ENCODE measurements around the gene CORO7. TPM values are rescaled to one million over a fixed set of nuclear protein-coding genes. Genes with fewer than 3 reads are reported as not detected.
"Not testable (repeated sequence)": the region's sequence is repeated elsewhere in the genome, so short reads cannot be mapped to it uniquely, and the experiment has no call there.

The CORO7 gene
- total RNA-seq, 1 experiment from 2014 or later, result 10.6 TPM

DNA sequence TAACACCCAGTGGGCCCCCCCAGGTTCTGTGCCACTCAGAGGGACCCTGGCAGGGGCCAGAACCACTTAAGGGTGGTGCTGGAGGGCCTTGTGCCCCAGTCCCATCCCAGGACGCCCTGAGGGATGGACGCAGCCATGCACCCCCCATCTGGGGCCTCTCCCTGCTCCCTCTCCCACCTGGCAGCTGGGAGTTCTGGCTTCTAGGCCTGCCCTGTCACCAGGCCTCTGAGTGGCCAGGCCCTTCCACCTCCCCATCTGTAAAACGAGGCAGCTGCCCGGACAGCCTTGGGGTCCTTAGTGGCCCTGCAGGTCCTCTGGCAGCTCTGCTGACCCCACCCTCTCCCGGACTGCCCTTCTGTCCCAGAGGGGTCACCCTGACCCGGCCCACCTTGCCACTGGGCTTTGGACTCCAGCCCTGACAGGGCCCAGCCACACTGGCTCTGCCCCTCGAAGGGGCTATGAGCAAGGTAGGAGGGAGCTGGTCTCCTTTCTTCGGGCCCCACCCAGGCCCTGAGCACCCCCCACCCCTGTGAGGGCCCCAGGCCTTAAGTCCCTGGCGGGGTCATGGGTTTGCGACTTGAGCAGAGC is 77.6 kb downstream of the CORO7 start:
- no peak for DNase-seq (ENCODE audit: low spot score)

DNA sequence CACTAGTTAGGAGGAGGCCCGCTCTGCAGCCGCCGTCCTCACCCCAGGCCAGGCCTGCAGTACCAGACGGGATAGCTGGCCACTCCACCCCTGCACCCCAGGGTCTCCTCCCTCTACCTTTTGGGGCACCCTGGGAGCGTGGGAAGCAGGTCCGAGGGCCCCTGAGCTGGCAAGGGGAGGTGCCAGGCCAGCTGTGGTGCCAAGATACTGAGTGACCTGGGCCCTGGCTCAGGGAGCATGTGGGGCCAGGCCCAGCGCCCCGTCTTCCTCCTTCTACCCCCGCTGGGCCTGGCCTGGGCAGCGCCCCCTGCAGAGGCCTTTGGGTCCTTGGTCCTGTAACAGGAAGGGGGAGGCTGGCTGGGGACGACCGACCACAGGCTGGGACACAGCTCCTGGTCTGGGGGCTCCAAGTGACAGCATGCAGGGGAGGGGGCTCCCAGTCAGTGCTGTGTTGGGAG is 78.2 kb downstream of the CORO7 start:
- no peak for DNase-seq (ENCODE audit: low spot score)

DNA sequence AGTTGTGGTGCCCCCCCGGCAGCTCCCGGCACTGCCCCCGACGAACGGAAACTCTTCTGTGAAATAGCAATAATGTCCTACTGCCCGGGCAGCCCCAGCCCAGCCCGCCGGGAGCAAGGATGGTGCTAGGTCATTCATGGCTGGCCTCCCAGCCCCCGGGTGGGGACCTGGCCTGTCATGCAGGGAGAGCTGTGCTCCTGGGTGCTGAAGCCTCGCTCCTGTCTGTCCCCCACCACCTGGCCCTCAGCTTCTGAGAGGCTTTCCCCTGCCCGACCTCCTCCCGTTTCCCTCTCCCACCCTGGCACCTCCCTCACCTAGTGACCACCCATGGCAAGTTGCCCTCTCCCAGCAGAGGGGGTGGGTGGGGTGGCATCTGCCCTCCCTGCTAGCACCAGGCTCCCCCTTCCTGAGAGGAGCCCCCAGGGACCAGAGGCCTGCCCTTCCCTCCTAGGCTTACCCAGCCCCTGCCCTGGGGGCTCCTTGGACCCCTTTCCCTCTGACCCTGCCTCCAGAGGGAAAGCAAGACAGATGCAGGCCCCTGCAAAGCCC is 78.8 kb downstream of the CORO7 start:
- no peak for DNase-seq (ENCODE audit: low spot score)

DNA sequence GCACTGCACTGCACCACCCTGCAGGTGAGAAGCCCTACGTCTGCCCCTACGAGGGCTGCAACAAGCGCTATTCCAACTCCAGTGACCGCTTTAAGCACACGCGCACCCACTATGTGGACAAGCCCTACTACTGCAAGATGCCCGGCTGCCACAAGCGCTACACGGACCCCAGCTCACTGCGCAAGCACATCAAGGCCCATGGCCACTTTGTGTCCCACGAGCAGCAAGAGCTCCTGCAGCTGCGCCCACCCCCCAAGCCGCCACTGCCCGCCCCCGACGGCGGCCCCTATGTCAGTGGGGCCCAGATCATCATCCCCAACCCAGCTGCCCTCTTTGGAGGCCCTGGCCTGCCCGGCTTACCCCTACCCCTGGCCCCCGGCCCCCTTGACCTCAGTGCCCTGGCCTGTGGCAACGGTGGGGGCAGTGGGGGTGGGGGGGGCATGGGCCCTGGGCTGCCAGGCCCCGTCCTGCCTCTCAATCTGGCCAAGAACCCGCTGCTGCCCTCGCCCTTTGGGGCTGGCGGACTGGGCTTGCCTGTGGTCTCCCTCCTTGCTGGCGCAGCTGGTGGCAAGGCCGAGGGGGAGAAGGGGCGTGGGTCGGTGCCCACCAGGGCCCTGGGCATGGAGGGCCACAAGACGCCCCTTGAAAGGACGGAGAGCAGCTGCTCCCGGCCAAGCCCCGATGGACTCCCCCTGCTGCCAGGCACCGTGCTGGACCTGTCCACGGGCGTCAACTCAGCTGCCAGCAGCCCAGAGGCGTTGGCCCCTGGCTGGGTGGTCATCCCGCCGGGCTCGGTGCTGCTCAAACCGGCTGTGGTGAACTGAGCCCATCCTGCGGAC is 79.5 kb downstream of the CORO7 start:
- DNase-seq (ENCODE audit: low spot score), result no peak

DNA sequence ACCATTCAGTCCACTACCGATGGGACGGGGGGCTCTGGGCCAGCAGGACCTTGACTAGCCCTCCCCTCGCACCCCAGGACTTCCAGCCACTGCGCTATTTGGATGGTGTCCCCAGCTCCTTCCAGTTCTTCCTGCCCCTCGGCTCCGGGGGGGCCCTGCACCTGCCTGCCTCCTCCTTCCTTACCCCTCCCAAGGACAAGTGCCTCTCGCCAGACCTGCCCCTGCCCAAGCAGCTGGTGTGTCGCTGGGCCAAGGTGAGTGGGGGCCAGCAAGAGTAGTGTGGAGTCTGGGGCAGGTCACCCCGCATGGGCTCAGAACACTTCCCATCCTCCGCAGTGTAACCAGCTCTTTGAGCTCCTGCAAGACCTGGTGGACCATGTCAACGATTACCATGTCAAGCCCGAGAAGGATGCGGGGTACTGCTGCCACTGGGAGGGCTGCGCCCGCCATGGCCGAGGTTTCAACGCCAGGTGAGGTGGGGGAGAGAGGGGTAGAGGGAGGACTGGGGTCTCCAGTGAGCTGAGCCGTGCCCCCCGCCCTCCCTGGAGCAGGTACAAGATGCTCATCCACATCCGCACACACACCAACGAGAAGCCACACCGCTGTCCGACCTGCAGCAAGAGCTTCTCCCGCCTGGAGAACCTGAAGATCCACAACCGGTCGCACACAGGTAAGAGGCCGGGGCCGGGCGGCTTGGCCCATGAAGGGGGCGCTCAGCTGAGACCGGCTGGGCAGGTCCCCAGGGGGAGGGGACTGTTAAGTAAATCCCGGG is 81.5 kb downstream of the CORO7 start:
- no peak for DNase-seq (ENCODE audit: low spot score)

DNA sequence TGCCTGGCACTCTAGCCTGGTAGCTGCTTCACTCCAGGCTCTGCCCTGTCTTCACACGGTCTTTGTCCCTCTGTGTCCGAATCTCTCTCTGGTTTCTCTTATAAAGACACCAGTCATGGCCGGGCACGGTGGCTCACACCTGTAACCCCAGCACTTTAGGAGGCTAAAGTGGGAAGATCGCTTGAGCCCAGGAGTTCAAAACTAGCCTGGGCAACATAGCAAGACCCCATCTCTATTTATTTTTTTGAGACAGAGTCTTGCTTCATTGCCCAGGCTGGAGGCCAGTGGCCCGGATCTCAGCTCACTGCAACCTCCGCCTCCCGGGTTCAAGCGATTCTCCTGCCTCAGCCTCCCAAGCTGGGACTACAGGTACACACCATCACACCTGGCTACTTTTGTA is 82.7 kb downstream of the CORO7 start:
- not testable (repeated sequence) for DNase-seq (ENCODE audit: low spot score)

DNA sequence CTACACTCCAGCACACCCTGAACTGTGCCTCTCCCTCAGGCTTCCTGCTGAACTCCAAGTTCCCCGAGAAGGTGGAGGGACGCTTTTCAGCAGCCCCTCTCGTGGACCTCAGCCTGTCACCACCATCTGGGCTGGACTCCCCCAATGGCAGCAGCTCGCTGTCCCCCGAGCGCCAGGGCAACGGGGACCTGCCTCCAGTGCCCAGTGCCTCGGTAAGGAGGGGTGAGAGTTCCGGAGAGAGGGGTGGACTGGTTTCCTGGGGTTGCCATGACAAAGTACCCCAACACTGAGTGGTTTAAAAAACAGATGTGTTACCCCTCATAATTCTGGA is 83.1 kb downstream of the CORO7 start:
- DNase-seq (ENCODE audit: low spot score), result no peak

DNA sequence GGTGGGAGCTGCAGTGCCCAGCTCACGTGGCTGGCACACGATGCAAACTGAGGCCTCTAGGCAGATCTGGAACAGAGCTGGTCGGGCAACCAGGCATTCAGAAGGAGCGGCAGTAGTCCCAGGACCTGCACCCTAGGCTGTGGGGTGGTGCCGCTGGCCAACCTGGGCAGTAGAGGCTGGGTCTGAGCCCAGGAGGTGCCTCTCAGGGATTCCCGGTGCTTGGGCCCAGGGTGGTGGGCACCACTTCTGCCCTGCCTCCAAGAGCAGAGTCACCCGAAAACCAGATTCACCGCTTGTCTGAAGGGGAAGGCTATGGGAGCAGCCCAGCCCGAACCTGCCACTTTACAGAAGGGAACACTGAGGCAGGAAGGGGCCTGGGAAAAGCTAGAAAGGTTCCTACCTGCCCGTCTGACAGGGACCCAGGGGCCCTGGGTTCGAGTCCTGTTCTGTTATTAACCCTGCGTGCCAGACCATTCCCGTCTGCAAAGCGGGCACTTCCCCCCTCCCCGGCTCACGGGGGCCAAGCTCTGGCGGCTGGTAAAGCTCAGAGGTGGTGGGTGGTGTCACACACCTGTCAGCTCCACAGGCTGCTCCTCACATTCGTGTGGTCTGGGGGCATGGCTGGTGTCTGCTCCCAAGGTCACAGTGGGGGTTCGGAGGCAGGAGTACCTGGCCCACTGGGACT is 83.6 kb downstream of the CORO7 start:
- no peak for DNase-seq (ENCODE audit: low spot score)

DNA sequence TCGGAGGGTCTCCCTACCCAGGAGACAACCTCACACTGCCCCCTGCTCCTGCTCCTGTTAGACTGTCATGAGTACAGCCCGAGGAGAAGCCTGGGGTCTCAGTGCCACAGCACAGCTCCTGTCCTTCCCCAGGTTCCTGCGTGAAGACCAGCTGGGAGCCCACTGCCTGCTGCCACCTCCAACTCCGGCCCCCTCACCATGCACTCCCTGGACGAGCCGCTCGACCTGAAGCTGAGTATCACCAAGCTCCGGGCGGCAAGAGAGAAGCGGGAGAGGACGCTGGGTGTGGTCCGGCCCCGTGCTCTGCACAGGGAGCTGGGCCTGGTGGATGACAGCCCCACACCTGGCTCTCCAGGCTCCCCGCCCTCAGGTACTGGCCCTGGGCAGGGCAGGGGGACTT is 84.3 kb downstream of the CORO7 start:
- DNase-seq (ENCODE audit: low spot score), result no peak

DNA sequence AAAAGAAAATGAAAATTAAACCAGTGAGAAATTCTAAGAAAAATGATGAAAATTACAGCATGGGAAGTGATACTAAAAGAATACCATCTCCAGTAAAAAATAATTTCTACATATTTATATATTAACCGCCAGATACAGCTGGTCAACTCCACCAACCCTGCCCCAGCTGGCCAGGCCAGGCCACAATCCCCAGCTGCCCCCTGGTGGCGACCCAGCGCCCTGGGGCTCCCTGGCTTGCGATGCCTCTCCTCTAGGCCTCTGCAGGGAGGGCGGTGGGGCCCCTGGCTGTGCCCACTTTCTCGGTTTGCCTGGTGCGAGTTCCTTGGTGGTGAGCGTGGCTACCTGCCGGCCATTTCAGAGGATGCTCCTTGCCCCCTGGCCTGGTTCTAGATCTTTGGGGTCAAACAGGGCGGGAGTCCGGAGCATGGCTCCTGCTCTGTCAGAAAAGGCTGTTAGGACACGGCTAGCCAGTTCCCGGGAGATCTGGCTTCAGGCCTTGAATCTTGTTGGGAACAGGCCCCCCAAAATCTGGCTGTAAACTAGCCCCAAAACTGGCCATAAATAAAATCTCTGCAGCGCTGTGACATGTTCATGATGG is 86.0 kb downstream of the CORO7 start:
- DNase-seq (ENCODE audit: low spot score), result no peak

DNA sequence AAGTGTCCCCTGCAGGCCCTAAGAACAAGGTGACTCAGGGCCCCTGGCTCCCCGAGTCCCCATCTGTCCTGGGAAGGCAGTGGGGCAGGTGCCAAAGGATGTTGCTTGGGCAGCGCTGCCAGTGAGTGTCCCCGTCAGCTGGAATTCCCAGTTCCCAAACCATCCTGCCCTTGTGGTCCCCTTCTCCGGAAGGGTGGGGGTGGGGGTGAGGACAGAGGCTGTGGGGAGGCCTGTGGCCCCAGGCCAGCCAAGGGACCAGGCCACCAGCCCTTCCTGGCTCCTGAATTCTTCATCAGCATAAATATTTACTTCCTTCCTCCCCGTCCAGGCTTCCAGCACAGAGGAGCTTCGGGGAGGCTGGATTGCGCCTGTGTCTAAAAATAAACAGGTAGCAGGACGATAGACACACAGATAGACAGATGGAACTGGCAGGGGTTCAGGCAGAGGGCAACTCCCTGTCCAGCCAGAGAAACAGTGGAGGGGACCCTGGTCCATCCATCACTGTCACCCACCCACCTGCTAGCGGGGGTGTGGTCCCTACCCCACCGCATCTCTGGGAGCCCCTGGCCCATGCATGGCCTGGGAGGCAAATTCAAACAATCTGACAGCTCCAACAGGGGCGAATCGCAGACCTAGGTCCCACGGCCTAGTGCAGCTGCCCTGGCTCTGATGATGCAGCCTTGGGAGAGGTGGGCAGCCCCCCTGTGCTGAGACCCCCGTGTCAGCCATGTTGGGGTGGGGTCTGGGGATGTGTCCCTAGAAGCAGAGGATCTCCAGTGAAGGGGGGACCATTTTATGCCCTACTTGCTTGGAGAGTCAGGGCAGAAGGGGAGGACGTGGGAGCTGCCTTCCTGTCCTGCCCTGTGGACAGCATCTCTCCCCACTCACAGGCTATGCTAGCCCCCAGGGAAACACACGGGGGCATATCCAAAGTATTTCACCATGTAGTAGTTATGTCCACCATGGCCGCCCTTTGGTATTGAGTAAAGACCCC is 87.3 kb downstream of the CORO7 start:
- no peak for DNase-seq (ENCODE audit: low spot score)

DNA sequence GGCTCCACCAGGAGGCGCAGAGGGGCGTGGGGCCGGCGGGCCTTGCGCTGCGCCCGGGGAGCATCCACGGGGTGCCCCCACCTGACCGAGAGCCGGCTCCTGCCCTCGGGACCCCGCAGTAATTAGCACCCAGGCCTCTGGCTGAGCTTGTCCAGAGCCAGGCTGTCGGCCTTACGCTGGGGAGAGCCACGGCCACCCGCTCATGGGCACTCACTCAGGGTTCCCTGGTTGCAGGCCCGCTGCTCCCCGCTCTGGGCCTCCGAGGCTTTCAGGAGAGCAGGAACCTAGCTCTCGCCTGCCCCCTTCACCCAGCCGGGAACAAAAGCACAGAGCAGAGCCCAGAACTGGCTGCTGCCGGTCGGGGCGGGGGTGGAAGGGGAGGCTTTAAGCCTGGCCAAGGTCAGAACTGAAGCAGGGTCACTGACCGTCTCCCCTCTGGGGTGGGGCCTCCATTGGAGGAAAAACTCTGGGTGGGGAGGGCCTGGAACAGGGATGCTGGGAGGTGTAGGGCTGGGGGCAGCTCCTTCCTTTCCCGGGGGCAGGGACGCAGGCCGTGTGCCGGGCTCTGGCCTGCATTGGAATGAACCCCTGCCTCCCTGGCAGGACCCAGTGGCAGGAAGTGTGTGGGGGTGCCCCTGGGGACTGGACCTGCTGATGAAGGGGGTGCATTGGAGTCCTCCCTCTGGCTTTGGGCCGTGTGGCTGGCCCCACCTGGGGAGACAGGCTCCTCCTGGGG is 88.2 kb downstream of the CORO7 start:
- no peak for DNase-seq (ENCODE audit: low spot score)

DNA sequence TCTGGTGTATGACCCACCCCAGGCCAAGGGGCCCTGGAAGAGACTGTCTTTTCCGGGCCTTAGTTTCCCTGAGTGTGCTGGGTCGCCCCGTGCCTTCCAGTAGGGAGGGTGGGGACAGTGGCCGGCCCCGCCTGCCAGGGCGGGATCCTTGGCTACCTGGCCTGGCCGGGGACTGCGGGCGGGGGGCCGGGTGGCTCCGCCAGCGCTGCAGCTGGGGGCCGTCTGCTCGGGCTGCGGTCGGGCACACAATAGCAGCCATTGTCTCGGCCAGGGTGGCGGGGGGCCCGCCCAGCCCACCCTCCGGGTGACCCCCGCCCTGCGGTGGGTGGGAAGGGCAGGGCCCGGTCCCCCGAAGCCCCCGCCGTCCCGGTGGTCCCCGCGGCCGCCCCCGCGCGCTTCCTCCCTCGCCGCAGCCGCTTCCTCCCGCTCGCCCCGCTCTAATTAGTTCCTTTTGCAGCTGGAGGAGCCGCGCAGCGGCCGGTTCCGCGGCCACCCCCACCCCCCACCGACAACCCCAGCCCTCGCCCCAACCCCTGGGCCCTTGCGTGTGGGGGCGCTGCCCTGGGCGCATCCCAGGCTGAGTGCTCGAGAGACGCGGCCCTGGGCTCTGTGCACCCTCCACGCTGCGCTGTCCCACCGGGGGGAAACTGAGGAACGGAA is 88.9 kb downstream of the CORO7 start:
- no peak for DNase-seq (ENCODE audit: low spot score)

DNA sequence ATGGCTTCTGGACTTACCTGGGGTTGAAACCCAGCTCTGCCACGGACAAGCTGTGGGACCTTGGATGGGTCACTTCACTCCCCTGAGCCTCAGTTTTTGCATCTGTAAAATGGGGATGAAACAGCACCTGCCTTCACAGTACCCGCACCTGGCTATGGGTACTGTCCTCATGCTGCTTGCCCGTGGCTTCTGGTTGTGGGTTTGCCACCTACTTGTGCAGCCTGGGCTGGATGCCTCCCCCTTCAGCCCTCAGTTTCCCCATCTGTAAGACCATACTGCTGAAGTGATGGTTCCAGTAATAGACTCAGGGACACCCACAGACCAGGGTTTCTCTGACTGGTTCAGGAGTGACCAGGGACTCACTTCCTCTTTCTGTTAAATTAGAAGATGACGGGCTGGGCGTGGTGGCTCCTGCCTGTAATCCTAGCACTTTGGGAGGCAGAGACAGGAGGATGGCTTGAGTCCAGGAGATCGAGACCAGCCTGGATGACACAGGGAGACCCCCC is 91.1 kb downstream of the CORO7 start:
- DNase-seq (ENCODE audit: low spot score), result no peak

DNA sequence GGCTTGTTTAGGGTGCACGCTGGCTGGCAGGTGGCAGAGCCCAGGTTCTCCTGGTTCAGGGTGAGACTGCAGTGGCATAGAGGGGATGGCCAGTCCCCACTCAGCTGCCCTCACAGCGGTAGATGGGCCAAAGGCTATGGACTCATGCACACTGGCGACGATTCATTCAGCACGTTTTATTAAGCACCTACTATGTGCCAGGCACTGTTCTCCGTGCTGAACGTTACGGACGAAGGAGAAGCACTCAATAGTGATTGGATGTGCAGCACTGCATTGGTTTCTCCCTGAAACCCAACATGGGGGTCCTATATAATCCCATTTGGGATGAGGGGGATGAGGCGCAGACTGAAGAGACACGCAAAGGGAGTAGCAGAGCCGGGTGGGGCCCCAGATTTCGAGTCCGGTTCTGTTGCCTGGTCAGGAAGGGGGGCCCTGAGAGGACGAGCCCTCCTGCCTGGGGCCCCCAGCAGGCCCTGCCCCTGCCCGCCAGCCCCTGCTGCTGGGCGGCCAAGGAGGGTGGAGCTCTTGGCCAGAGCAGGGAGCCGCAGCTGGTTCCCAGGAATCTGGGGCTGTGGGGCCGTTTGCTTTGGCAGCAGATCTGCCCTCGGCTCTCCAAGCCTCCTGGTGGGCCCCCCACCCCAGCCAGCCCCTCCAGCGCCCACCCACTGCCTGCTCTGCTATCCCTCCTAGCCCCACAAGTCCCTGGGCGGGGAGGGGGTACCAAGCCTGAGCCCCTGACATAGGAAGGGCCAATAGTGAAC is 91.7 kb downstream of the CORO7 start:
- DNase-seq (ENCODE audit: low spot score), result no peak

DNA sequence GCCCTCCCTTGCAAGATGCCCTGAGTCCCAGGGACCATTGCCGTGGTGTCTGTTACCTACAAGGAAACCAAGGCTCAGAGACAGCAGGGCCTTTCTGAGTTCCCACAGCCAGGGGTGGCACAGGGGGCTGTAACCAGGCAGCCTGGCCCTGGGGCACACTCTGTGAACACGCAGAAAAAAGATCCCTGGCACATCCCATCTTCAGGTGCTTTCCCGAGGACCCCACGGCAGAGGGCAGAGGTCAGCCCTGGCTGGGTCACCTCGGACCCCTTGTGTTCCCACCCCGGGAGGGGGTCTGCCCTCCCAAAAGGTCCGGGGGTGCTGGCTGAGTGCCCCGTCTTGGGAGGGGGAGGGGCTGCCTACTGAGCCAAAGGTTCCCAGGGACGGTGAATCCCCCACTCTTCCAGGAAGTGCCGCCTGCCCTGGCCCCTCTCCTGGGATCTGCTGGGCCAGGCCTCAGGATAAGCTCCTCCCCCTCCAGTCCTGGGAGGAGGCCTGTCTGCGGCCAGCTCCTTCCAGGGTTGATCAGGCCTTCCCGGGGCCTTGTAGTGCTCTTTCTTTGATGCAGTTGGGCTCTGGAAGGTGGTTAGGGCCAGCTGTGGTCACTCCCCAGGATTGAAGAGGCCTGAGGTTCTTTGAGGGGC is 92.4 kb downstream of the CORO7 start:
- DNase-seq (ENCODE audit: low spot score), result no peak

DNA sequence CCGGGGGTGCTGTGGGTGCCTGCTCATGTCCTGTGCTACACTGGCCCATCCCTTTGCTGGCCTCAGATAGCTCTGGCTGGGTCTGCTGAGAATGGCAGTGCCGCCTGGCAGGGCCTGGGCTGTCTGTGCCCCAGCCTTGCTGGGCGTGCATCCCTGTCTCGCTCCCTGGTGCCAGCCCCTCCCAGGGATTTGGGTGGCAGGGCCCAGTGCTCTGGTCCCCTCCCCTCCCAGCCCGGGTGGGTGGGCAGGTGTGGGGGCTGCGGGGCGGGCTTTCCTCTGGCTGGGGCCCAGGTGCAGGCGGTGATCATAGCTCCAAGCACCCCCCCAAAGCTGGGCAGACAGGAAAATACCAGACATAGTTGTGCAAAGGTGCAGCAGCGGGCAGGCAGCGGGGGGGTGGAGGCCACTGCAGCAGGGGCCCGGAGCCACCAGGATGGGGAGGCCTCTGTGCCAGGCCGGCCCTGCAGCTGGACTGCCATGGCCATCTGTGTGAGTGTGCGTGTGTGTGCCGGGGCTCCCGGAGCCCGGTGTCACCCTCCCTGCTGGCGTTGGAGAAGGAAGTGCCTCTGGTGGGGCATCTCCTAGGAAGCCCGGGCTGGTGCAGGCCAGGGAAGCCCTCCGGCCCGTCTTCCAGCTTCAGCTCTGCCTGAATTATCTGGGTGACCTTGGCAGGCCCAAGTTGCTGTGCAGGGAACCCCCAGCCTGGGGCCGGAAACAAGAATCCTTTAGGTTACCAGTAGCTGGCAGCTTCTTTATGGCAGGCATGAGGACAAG is 93.1 kb downstream of the CORO7 start:
- no peak for DNase-seq (ENCODE audit: low spot score)
